CD14-positive monocyte (primary cell): ENCODE data around the gene RBMS3. TPM values are rescaled to one million over a fixed set of nuclear protein-coding genes. Genes with fewer than 3 reads are reported as not detected.

Experiments
- DNase-seq, 3 donors: peaks; one replicate each; pipeline ENCODE4 v3.0.0-alpha.2; 2011 to 2022
- H2AFZ ChIP-seq: 2 replicates; pipeline ENCODE4 v1.6.0; 2012; ENCODE audit warnings: mild to moderate bottlenecking, low read depth, low read length, inconsistent platforms; ENCODE audit not compliant: insufficient read depth, poor library complexity, severe bottlenecking
- H3K27ac ChIP-seq, 2 donors: 1 replicate in 1 of 2; 2 replicates in 1 of 2; pipeline ENCODE4 v1.5.1; 2012 to 2013; ENCODE audit warnings: low read length in 2 of 2, control low read depth in 1 of 2, inconsistent platforms in 1 of 2, low read depth in 1 of 2, mild to moderate bottlenecking in 1 of 2
- H3K27me3 ChIP-seq, 2 donors: one replicate each; pipeline versions ENCODE4 v1.6.0 to v1.6.1; 2011 to 2013; ENCODE audit warnings: low read length in 2 of 2; ENCODE audit not compliant: control insufficient read depth in 2 of 2, insufficient read depth in 2 of 2
- H3K36me3 ChIP-seq, 2 donors: replicated peaks in 1 of 2; 1 replicate in 1 of 2; 2 replicates in 1 of 2; pipeline versions ENCODE4 v1.5.1 to v1.6.1; 2012 to 2013; ENCODE audit warnings: low read length in 2 of 2, control low read depth in 1 of 2, inconsistent platforms in 1 of 2, mild to moderate bottlenecking in 1 of 2; ENCODE audit not compliant: insufficient read depth in 2 of 2, control insufficient read depth in 1 of 2
- H3K4me1 ChIP-seq, 2 donors: 1 replicate in 1 of 2; 2 replicates in 1 of 2; pipeline versions ENCODE4 v1.5.1 to v1.6.1; 2012 to 2013; ENCODE audit warnings: low read length in 2 of 2, control low read depth in 1 of 2, inconsistent platforms in 1 of 2, mild to moderate bottlenecking in 1 of 2, moderate library complexity in 1 of 2; ENCODE audit not compliant: insufficient read depth in 2 of 2, control insufficient read depth in 1 of 2
- H3K4me2 ChIP-seq: replicated peaks from 2 replicates; pipeline ENCODE3; 2012; ENCODE audit warnings: low read length, moderate library complexity, mild to moderate bottlenecking; ENCODE audit not compliant: poor library complexity, severe bottlenecking; ENCODE audit errors: extremely low read depth
- H3K4me3 ChIP-seq, 3 experiments: fragments of 200-600 bp in 1 of 3; sonication (generic) in 1 of 3; replicated peaks in 1 of 3; 1 replicate in 2 of 3; 2 replicates in 1 of 3; pipeline ENCODE4 v1.5.1; 2011 to 2013; ENCODE audit warnings: low read length in 3 of 3, mild to moderate bottlenecking in 3 of 3, control low read depth in 2 of 3, low read depth in 2 of 3, inconsistent platforms in 1 of 3, moderate library complexity in 1 of 3
- H3K79me2 ChIP-seq: 2 replicates; pipeline ENCODE4 v1.6.0; 2012; ENCODE audit warnings: mild to moderate bottlenecking, control low read depth, inconsistent platforms, low read length, moderate library complexity; ENCODE audit not compliant: insufficient read depth
- H3K9ac ChIP-seq: 2 replicates; pipeline ENCODE4 v1.6.0; 2017; ENCODE audit warnings: low read length, mild to moderate bottlenecking; ENCODE audit not compliant: insufficient read depth, poor library complexity, severe bottlenecking
- H3K9me3 ChIP-seq, 2 donors: replicated peaks in 1 of 2; 1 replicate in 1 of 2; 2 replicates in 1 of 2; pipeline versions ENCODE4 v1.5.1 to v1.6.1; 2012 to 2013; ENCODE audit warnings: low read length in 2 of 2, control low read depth in 1 of 2; ENCODE audit not compliant: control insufficient read depth in 1 of 2, insufficient read depth in 1 of 2
- H4K20me1 ChIP-seq: 2 replicates; pipeline ENCODE4 v1.6.0; 2012; ENCODE audit warnings: mild to moderate bottlenecking, low read length, control low read depth, moderate library complexity; ENCODE audit not compliant: insufficient read depth
- H3K27ac Mint-ChIP-seq, 7 donors: one replicate each; pipeline ENCODE4 v1.8.0; 2020; ENCODE audit warnings: mild to moderate bottlenecking in 7 of 7, mixed read lengths in 7 of 7, moderate library complexity in 6 of 7, inconsistent platforms in 2 of 7
- H3K27me3 Mint-ChIP-seq, 3 donors: one replicate each; pipeline ENCODE4 v1.8.0; 2021 to 2022; ENCODE audit warnings: low read depth in 3 of 3, mild to moderate bottlenecking in 3 of 3, mixed read lengths in 3 of 3, moderate library complexity in 3 of 3, inconsistent platforms in 1 of 3
- H3K36me3 Mint-ChIP-seq, 2 donors: one replicate each; pipeline ENCODE4 v1.8.0; 2020; ENCODE audit warnings: mixed read lengths in 2 of 2, inconsistent platforms in 1 of 2, mild to moderate bottlenecking in 1 of 2
- H3K4me1 Mint-ChIP-seq: one replicate; pipeline ENCODE4 v1.8.0; 2020; ENCODE audit warnings: mild to moderate bottlenecking, mixed read lengths
- H3K4me3 Mint-ChIP-seq, 2 donors: one replicate each; pipeline ENCODE4 v1.8.0; 2020; ENCODE audit warnings: mild to moderate bottlenecking in 2 of 2, mixed read lengths in 2 of 2, moderate library complexity in 1 of 2
- H3K9me3 Mint-ChIP-seq, 7 donors: one replicate each; pipeline ENCODE4 v1.8.0; 2020 to 2022; ENCODE audit warnings: mixed read lengths in 7 of 7, mild to moderate bottlenecking in 6 of 7, moderate library complexity in 6 of 7, inconsistent platforms in 2 of 7
- WGBS: methylation state at CpG from one replicate; pipeline ENCODE4 v1.1.5; 2013; ENCODE audit warnings: missing lambda C conversion rate; ENCODE audit not compliant: insufficient coverage; 5-methylcytosine and 5-hydroxymethylcytosine counted together
- intact Hi-C, 2 donors: fragments of 100-400 bp; cut with micrococcal nuclease; formaldehyde crosslinking; loops; one replicate each; pipeline versions ENCODE4 v1.15.0 to v1.15.1; 2023
- polyA plus RNA-seq, 3 donors: library from polyadenylated mRNA; depleted of rRNA in 1 of 3; unstranded in 2 of 3; stranded (reverse) in 1 of 3; fragments of 300-500 nt in 2 of 3; fragments of >200 nt in 1 of 3; fragmentation: Illumina TruSeq in 2 of 3; gene quantifications; 1 replicate in 2 of 3; 2 replicates in 1 of 3; pipeline ENCODE4 v1.2.3, GENCODE V29; 2012 to 2021
- TF ChIP-seq, protein P1 (sequence below): fragments of 200-600 bp; IDR thresholded peaks from one replicate; pipeline ENCODE4 v1.8.0; 2022; ENCODE audit warnings: antibody characterized with exemption, mild to moderate bottlenecking

The RBMS3 gene
- polyA plus RNA-seq, 3 donors: not detected

GRCh38 chr3:29279806-29280205 is 1.1 kb upstream of the RBMS3 start:
- intact Hi-C loops: no loop called here
- 81% methylated on average over 8 of the region's 8 CpGs for WGBS
- H3K4me3 ChIP-seq: no peak overlapping the region

GRCh38 chr3:29281094-29281343 is 148 bp downstream of the RBMS3 start:
- H3K36me3 ChIP-seq: no peaks in the 10 kb centered on the region
- no peaks in the 10 kb centered on the region for H3K79me2 ChIP-seq
- peak overlapping the region in 2 of 3 experiments; percentile 21 to 56 for H3K4me3 ChIP-seq
- H4K20me1 ChIP-seq: no peaks in the 10 kb centered on the region
- Mint-ChIP-seq H3K36me3 (no peaks in the 10 kb centered on the region), H3K9me3 (peaks cover 0 to 3% (median 0%) of the 10 kb centered on the region in 7 donors), H3K4me3 (peak overlapping the region; percentile 68 to 91), H3K4me1 (peaks cover 19% of the 10 kb centered on the region), H3K27me3 (peaks cover 6 to 23% (median 11%) of the 10 kb centered on the region in 3 donors), H3K27ac (peak overlapping the region in 1 of 7 donors; percentile 67)
- peaks cover 0 to 3% of the 10 kb centered on the region in 2 donors for H3K27me3 ChIP-seq
- peak overlapping the region; percentile 18 for H3K9ac ChIP-seq
- peaks cover 14 to 15% of the 10 kb centered on the region in 2 donors for H3K4me1 ChIP-seq
- intact Hi-C loops: no loop called here
- H2AFZ ChIP-seq: peak overlapping the region; percentile 49
- no CpG with 5 or more reads among the region's 3 CpGs for WGBS
- H3K27ac ChIP-seq: no peak overlapping the region
- no peak for DNase-seq
- no peaks in the 10 kb centered on the region for H3K9me3 ChIP-seq
- TF ChIP-seq, protein P1, sequence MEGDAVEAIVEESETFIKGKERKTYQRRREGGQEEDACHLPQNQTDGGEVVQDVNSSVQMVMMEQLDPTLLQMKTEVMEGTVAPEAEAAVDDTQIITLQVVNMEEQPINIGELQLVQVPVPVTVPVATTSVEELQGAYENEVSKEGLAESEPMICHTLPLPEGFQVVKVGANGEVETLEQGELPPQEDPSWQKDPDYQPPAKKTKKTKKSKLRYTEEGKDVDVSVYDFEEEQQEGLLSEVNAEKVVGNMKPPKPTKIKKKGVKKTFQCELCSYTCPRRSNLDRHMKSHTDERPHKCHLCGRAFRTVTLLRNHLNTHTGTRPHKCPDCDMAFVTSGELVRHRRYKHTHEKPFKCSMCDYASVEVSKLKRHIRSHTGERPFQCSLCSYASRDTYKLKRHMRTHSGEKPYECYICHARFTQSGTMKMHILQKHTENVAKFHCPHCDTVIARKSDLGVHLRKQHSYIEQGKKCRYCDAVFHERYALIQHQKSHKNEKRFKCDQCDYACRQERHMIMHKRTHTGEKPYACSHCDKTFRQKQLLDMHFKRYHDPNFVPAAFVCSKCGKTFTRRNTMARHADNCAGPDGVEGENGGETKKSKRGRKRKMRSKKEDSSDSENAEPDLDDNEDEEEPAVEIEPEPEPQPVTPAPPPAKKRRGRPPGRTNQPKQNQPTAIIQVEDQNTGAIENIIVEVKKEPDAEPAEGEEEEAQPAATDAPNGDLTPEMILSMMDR: no peak
- peak overlapping the region; percentile 67 for H3K4me2 ChIP-seq

More at GRCh38 chr3:29279806-29280205, 1.1 kb upstream of the RBMS3 start:
- Histone ChIP-seq H3K27ac (no peak overlapping the region), H4K20me1 (no peaks in the 10 kb centered on the region), H3K36me3 (no peaks in the 10 kb centered on the region), H3K9me3 (no peaks in the 10 kb centered on the region), H3K4me1 (peaks cover 14 to 15% of the 10 kb centered on the region in 2 donors), H3K79me2 (no peaks in the 10 kb centered on the region), H3K9ac (no peak overlapping the region), H2AFZ (no peak overlapping the region), H3K4me2 (no peak overlapping the region), H3K27me3 (no peaks in the 10 kb centered on the region)
- TF ChIP-seq, protein P1: no peak
- no peak for DNase-seq
- no peak overlapping the region for H3K27ac Mint-ChIP-seq
- H3K9me3 Mint-ChIP-seq: peaks cover 0 to 3% (median 0%) of the 10 kb centered on the region in 7 donors
- peaks cover 19% of the 10 kb centered on the region for H3K4me1 Mint-ChIP-seq
- peaks cover 6 to 22% (median 7%) of the 10 kb centered on the region in 3 donors for H3K27me3 Mint-ChIP-seq
- no peaks in the 10 kb centered on the region for H3K36me3 Mint-ChIP-seq
- peak overlapping the region in 1 of 2 donors; percentile 19 for H3K4me3 Mint-ChIP-seq
